ENCODE data around the gene PLCG2.
"Not testable (repeated sequence)": the region's sequence is repeated elsewhere in the genome, so short reads cannot be mapped to it uniquely, and the experiment has no call there.

Gene PLCG2

DNA sequence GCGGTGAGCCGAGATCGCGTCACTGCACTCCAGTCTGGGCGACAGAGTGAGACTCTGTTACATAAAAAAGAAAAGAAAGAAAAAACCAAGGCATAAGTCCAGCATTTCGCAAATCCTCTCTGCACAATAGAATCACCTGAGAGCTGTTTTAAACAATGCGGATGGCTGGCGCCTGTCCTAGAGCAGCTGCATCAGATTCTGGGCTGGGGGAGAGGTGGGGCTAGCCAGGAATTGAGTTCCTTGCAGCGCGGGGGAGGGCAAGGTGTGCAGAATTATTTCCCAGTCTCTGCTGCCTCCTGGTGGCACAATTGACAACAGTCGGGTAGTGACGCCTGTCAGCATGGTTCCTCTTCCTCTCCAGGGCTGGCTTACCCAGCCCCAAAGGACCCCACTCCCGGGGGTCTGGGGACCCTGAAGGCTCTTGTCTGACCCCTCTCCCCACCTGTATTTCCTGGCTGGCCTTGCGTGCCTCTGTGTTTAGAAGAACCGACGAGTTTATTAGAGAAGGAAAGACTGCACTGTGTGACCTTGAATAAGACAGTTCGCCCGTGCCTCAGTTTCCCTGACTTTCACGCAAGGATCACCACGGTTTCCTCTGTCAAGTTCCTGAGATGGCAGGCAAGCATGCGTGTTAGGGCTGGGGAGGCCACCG is 41.1 kb upstream of the PLCG2 start:
- Histone ChIP-seq H3K27me3 (ENCODE audit: insufficient read depth, poor library complexity, severe bottlenecking) (no peaks in the 10 kb centered on the region), H3K27ac (replicated peaks) (peak overlapping the region; percentile 97), H3K4me3 (replicated peaks; ENCODE audit: insufficient read depth, low read length) (peak overlapping the region; percentile 16; the same call in 1 of the 2 replicates)
- TF ChIP-seq GABPA (IDR thresholded peaks at IDR 0.05; ENCODE audit: low read depth) (no peak), SPI1 (IDR thresholded peaks at IDR 0.05; ENCODE audit: borderline replicate concordance, low read depth) (peak; percentile 19; the same call in 1 of the 2 replicates), POLR2AphosphoS5 (IDR thresholded peaks at IDR 0.05; ENCODE audit: low read depth) (no peak), REST (IDR thresholded peaks at IDR 0.05; ENCODE audit: insufficient replicate concordance, low read depth) (no peak), CTCF (IDR thresholded peaks at IDR 0.05; ENCODE audit: insufficient read depth, low read length) (peak; percentile 45)
- peak; percentile 35 to 71 for DNase-seq (ENCODE audit: low read depth in 1 of 2, low spot score in 1 of 2)

GRCh38 chr16:81738783-81739496 is 40.2 kb upstream of the PLCG2 start:
- Histone ChIP-seq H3K27me3 (ENCODE audit: insufficient read depth, poor library complexity, severe bottlenecking) (no peaks in the 10 kb centered on the region), H3K4me3 (replicated peaks; ENCODE audit: insufficient read depth, low read length) (peak overlapping the region; percentile 21), H3K27ac (replicated peaks) (peak overlapping the region; percentile 97)
- TF ChIP-seq GABPA (IDR thresholded peaks at IDR 0.05; ENCODE audit: low read depth) (no peak), SPI1 (IDR thresholded peaks at IDR 0.05; ENCODE audit: borderline replicate concordance, low read depth) (peak; percentile 62; the same call in 1 of the 2 replicates), POLR2AphosphoS5 (IDR thresholded peaks at IDR 0.05; ENCODE audit: low read depth) (peak; percentile 71; the same call in 1 of the 2 replicates)
- peak; percentile 86 to 95 for DNase-seq (ENCODE audit: low read depth in 1 of 2, low spot score in 1 of 2)

- DNase-seq (ENCODE audit: low read depth in 1 of 2, low spot score in 1 of 2): peak; percentile 35 to 61
- no peak for TF ChIP-seq SPI1 (IDR thresholded peaks at IDR 0.05; ENCODE audit: borderline replicate concordance, low read depth)
- TF ChIP-seq GABPA (IDR thresholded peaks at IDR 0.05; ENCODE audit: low read depth): no peak
- TF ChIP-seq REST (IDR thresholded peaks at IDR 0.05; ENCODE audit: insufficient replicate concordance, low read depth): no peak
- H3K27me3 ChIP-seq (ENCODE audit: insufficient read depth, poor library complexity, severe bottlenecking): no peaks in the 10 kb centered on the region
- H3K27ac ChIP-seq (replicated peaks): peak overlapping the region; percentile 97
- peak overlapping the region; percentile 21; the same call in 1 of the 2 replicates for H3K4me3 ChIP-seq (replicated peaks; ENCODE audit: insufficient read depth, low read length)
These were observed 39.6 kb upstream of the PLCG2 start for GRCh38 chr16:81739503-81739902.

GRCh38 chr16:81740169-81740568 is 38.9 kb upstream of the PLCG2 start:
- peak overlapping the region; percentile 37; the same call in 1 of the 2 replicates for H3K27ac ChIP-seq (replicated peaks)
- TF ChIP-seq REST (IDR thresholded peaks at IDR 0.05; ENCODE audit: insufficient replicate concordance, low read depth): no peak
- no peak for TF ChIP-seq SPI1 (IDR thresholded peaks at IDR 0.05; ENCODE audit: borderline replicate concordance, low read depth)
- TF ChIP-seq CTCF (IDR thresholded peaks at IDR 0.05; ENCODE audit: insufficient read depth, low read length): no peak
- TF ChIP-seq POLR2AphosphoS5 (IDR thresholded peaks at IDR 0.05; ENCODE audit: low read depth): no peak
- no peak for TF ChIP-seq GABPA (IDR thresholded peaks at IDR 0.05; ENCODE audit: low read depth)
- no peaks in the 10 kb centered on the region for H3K27me3 ChIP-seq (ENCODE audit: insufficient read depth, poor library complexity, severe bottlenecking)
- peak; percentile 54 to 73 for DNase-seq (ENCODE audit: low read depth in 1 of 2, low spot score in 1 of 2)
- 0 out of 2 replicates have a peak overlapping the region, but pooled peaks have one; percentile 4 for H3K4me3 ChIP-seq (replicated peaks; ENCODE audit: insufficient read depth, low read length)

DNA sequence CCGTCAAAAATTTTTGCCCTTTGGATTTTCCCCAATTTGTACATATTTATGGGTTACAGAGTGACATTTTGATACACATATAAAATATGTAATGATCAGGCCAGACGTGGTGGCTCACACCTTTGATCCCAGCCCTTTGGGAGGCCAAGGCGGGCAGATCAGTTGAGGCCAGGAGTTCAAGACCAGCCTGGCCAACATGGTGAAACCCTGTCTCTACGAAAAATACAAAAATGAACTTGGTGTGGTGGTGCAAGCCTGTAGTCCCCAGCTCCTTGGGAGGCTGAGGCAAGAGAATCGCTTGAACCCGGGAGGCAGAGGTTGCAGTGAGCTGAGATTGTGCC is 37.7 kb upstream of the PLCG2 start:
- H3K4me3 ChIP-seq (replicated peaks; ENCODE audit: insufficient read depth, low read length); DNase-seq (ENCODE audit: low read depth in 1 of 2, low spot score in 1 of 2); H3K27ac ChIP-seq (replicated peaks): not testable (repeated sequence)

More for the DNA sequence above, 37.7 kb upstream of the PLCG2 start:
- H3K27me3 ChIP-seq (ENCODE audit: insufficient read depth, poor library complexity, severe bottlenecking): not testable (repeated sequence)
